Suprapubic skin (tissue), 4 donors: ENCODE data around the gene MAP3K8. TPM values are rescaled to one million over a fixed set of nuclear protein-coding genes. Genes with fewer than 3 reads are reported as not detected.

Experiments
- DNase-seq, 2 donors: peaks; one replicate each; pipeline ENCODE4 v3.0.0-alpha.2; 2019; ENCODE audit warnings: low spot score in 2 of 2
- H3K27ac ChIP-seq: fragments of 200-600 bp; sonication (generic); one replicate; pipeline ENCODE4 v1.5.1; 2019
- H3K27me3 ChIP-seq: fragments of 200-600 bp; sonication (generic); one replicate; pipeline ENCODE4 v1.5.1; 2019
- H3K36me3 ChIP-seq: fragments of 200-600 bp; sonication (generic); one replicate; pipeline ENCODE4 v1.5.1; 2019
- H3K4me1 ChIP-seq: fragments of 200-600 bp; sonication (generic); one replicate; pipeline ENCODE4 v1.5.1; 2019
- H3K4me3 ChIP-seq: fragments of 200-600 bp; sonication (generic); one replicate; pipeline ENCODE4 v1.5.1; 2019; ENCODE audit warnings: mild to moderate bottlenecking
- H3K9me3 ChIP-seq: fragments of 200-600 bp; sonication (generic); one replicate; pipeline ENCODE4 v1.5.1; 2019
- EP300 ChIP-seq: sonication (generic); formaldehyde crosslinking; IDR thresholded peaks from one replicate; pipeline ENCODE4 v1.6.1; 2017; ENCODE audit warnings: antibody characterized with exemption
- POLR2A ChIP-seq, 2 donors: fragments of 450-650 bp; IDR thresholded peaks; one replicate each; pipeline ENCODE4 v1.6.1; 2017; ENCODE audit warnings: antibody characterized with exemption in 2 of 2, mild to moderate bottlenecking in 2 of 2, moderate library complexity in 2 of 2
- POLR2AphosphoS5 ChIP-seq, 3 donors: sonication (generic); formaldehyde crosslinking; IDR thresholded peaks; one replicate each; pipeline ENCODE4 v1.6.1; 2017; ENCODE audit warnings: antibody characterized with exemption in 3 of 3
- WGBS: methylation state at CpG from one replicate; pipeline ENCODE4 v1.1.5; 2018; 5-methylcytosine and 5-hydroxymethylcytosine counted together
- total RNA-seq, 4 donors: library from RNA; depleted of rRNA; stranded (reverse); fragments of >200 nt; gene quantifications; one replicate each; pipeline ENCODE4 v1.1.0, GENCODE V29; 2016
- TF ChIP-seq, protein P1 (sequence below), 2 donors: fragments of 200-600 bp in 1 of 2; fragments of 450-650 bp in 1 of 2; sonication (generic) in 1 of 2; IDR thresholded peaks; one replicate each; pipeline ENCODE4 v1.5.1; 2016 to 2019; ENCODE audit warnings: antibody characterized with exemption in 2 of 2, mild to moderate bottlenecking in 1 of 2, moderate library complexity in 1 of 2

MAP3K8 gene
- total RNA-seq, 4 donors from 2014 or later, result 21.9 to 56.4 (median 54.2) TPM

DNA sequence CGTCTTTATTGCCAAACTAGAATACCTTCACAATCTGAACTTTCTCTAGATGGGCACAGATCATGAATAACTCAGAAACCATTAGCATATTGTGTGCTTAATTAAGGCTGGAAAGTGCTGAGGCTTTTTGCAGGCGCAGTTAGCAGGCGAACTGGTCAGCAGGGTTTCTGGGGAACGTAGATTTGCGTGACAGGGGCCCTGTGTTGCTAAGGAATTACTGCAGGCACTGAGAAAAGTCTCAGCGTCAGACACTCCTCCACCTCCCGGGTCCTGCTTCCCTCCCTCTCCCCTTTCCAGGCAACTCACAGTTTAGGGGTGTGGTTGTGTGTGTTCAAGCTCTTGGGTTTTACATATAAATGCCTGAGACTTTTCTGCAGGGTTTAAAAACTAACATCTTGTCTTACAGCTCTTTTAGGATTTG lies 2.2 kb downstream of the MAP3K8 start:
- no peak for DNase-seq
- no peaks in the 10 kb centered on the region for H3K27me3 ChIP-seq

DNA sequence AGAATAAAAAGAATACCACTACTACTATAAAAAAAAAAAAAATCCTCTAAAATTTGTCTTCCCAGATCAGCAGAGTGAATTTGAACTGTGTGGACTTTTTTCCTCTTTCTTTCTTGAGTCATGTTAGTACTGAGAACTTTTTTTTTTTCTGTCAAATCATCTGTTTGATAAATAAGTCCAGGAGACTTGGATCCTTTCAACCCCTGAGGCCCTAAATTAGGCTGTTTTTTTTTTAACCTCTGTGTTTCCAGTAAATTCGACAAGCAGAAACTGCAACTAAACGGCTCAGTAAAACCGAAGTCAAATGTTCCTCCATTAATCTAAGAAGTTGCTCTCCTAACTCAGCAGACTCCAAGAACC lies 2.7 kb downstream of the MAP3K8 start:
- Histone ChIP-seq H3K27ac (peak overlapping the region; percentile 100), H3K4me3 (peak overlapping the region; percentile 91), H3K27me3 (no peaks in the 10 kb centered on the region), H3K9me3 (no peaks in the 10 kb centered on the region), H3K4me1 (peaks cover 79% of the 10 kb centered on the region), H3K36me3 (peaks cover 6% of the 10 kb centered on the region)
- no peak for TF ChIP-seq EP300
- TF ChIP-seq, protein P1, sequence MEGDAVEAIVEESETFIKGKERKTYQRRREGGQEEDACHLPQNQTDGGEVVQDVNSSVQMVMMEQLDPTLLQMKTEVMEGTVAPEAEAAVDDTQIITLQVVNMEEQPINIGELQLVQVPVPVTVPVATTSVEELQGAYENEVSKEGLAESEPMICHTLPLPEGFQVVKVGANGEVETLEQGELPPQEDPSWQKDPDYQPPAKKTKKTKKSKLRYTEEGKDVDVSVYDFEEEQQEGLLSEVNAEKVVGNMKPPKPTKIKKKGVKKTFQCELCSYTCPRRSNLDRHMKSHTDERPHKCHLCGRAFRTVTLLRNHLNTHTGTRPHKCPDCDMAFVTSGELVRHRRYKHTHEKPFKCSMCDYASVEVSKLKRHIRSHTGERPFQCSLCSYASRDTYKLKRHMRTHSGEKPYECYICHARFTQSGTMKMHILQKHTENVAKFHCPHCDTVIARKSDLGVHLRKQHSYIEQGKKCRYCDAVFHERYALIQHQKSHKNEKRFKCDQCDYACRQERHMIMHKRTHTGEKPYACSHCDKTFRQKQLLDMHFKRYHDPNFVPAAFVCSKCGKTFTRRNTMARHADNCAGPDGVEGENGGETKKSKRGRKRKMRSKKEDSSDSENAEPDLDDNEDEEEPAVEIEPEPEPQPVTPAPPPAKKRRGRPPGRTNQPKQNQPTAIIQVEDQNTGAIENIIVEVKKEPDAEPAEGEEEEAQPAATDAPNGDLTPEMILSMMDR (IDR thresholded peaks at IDR 0.05), result no peak
- TF ChIP-seq POLR2A (IDR thresholded peaks at IDR 0.05), result no peak
- no peak for TF ChIP-seq POLR2AphosphoS5 (IDR thresholded peaks at IDR 0.05)
- WGBS, result 4% methylated on average over 3 of the region's 3 CpGs
- no peak for DNase-seq

More for the DNA sequence above, 2.2 kb downstream of the MAP3K8 start:
- H3K36me3 ChIP-seq, result peaks cover 6% of the 10 kb centered on the region
- H3K4me3 ChIP-seq, result peak overlapping the region; percentile 91
- TF ChIP-seq POLR2A (IDR thresholded peaks at IDR 0.05) (no peak), POLR2AphosphoS5 (IDR thresholded peaks at IDR 0.05) (no peak), EP300 (no peak)
- TF ChIP-seq, protein P1 (IDR thresholded peaks at IDR 0.05), result no peak
- H3K27ac ChIP-seq, result peak overlapping the region; percentile 100
- H3K4me1 ChIP-seq, result peaks cover 80% of the 10 kb centered on the region
- 7% methylated on average over 6 of the region's 7 CpGs for WGBS
- H3K9me3 ChIP-seq, result no peaks in the 10 kb centered on the region

DNA sequence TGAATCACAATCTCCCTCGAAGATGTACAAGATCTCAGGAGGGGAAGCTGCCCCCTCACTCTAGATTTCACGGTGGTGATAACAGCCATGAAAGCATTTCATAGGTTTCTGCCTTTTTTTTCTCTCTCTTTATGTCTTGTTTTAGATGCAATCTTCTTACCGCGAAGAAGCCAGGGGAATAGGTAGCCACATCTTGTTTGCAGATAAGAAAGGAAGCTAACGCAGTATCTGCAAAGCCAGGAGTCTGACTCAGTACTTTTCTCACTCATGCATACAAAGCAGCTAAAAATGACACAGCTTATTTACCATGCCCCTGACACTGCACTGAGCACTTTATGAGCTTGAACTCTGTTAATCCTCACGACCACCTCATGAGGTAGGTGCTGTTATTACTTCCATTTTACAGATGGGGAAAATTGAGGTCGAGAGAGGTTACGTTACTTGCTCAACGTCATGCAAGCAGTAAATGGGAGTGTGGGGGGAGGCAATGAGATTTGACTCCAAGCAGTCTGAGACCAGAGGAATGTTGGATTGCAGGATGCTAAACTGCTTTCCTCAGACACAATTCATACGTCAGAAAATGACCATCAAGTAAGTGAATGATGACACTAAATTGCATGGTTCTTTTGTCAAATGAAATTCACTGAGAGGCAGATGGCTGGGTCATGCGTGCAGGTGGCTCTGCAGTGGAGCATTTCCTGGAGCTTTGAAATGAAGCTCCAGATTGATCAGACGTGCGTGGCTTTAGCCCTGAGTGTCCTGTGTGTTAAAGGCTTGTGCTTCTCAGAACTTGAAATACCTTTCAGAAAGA lies 3.3 kb downstream of the MAP3K8 start:
- H3K27ac ChIP-seq, result peak overlapping the region; percentile 100
- peaks cover 79% of the 10 kb centered on the region for H3K4me1 ChIP-seq
- no peaks in the 10 kb centered on the region for H3K9me3 ChIP-seq
- DNase-seq, result no peak
- H3K27me3 ChIP-seq, result no peaks in the 10 kb centered on the region
- TF ChIP-seq, protein P1 (IDR thresholded peaks at IDR 0.05), result no peak
- TF ChIP-seq POLR2AphosphoS5 (IDR thresholded peaks at IDR 0.05), result no peak
- TF ChIP-seq EP300, result no peak
- no peak for TF ChIP-seq POLR2A (IDR thresholded peaks at IDR 0.05)
- peak overlapping the region; percentile 91 for H3K4me3 ChIP-seq
- H3K36me3 ChIP-seq, result peaks cover 11% of the 10 kb centered on the region
- 18% methylated on average over 13 of the region's 13 CpGs for WGBS

DNA sequence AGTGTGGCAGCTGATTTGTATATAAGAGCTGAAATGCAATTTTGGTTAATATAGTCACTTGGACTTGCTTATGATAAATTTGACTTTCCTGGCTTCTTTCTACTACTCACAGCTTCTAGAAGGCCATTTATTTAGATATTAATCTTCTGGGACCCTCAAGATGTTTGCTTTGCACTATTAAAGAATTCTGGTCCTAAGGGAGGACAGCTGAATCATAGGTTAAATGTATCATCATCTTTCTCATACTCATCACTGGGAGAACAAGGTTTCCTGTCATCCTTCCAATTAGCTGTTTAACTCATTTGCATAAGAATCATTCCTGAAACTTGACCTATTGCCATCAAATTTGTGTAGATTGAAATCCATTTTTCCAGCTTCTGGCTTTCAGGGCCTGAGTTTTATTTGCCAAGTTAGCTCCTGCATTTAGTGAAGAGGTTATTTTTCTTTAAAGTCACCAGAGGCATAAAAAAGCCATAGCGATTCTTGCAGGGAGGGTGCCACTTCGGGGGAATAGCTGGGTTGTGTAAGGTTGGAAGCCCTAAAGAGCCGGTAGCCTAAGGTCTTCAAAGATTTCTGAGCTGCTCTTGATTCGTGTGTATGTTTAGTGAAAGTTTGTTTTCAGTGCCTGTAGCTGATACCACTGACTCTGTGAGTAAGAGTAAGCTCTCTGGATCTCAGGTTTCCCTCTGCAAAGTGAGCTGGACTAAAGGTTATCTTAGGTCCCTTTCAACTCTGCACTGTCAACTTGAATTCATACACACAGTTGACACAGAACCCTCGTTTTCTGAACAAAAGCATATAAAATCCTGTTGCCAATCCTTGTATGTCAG lies 4.3 kb downstream of the MAP3K8 start:
- Histone ChIP-seq H3K27ac (peak overlapping the region; percentile 100), H3K9me3 (no peaks in the 10 kb centered on the region), H3K4me3 (peak overlapping the region; percentile 91), H3K36me3 (peaks cover 19% of the 10 kb centered on the region), H3K27me3 (no peaks in the 10 kb centered on the region), H3K4me1 (peaks cover 81% of the 10 kb centered on the region)
- no peak for DNase-seq
- WGBS, result 31% methylated on average over 5 of the region's 5 CpGs
- no peak for TF ChIP-seq POLR2A (IDR thresholded peaks at IDR 0.05)
- TF ChIP-seq, protein P1 (IDR thresholded peaks at IDR 0.05), result no peak
- no peak for TF ChIP-seq POLR2AphosphoS5 (IDR thresholded peaks at IDR 0.05)
- TF ChIP-seq EP300, result no peak

DNA sequence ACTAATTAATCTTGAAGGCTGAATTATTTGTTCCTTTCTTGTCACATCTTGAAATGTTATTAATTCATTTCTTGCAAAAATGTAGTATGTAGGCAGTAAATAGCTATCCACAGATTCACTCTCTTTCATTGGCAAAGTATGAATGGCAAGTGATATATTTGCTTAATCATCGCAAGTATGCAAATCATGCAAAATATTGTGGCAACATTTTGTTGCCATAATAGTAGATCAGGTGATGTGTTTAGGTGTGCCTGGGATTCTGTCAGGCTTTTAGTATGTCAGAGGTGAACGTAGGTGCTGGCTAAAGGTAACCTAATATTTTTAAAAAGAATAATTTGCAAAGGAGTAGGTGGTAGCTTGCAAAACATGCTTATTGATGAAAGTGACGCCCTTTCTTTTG lies 5.9 kb downstream of the MAP3K8 start:
- TF ChIP-seq POLR2AphosphoS5 (IDR thresholded peaks at IDR 0.05), result peak in 1 of 3 donors; percentile 21
- TF ChIP-seq POLR2A (IDR thresholded peaks at IDR 0.05), result no peak
- TF ChIP-seq, protein P1 (IDR thresholded peaks at IDR 0.05), result no peak
- TF ChIP-seq EP300, result no peak
- Histone ChIP-seq H3K9me3 (no peaks in the 10 kb centered on the region), H3K27me3 (no peaks in the 10 kb centered on the region), H3K36me3 (peaks cover 19% of the 10 kb centered on the region), H3K4me1 (peaks cover 93% of the 10 kb centered on the region), H3K27ac (no peak overlapping the region), H3K4me3 (no peak overlapping the region)
- no peak for DNase-seq
- WGBS, result 61% methylated on average over 3 of the region's 3 CpGs
